IMR-90 (cell line): ENCODE data around the gene CDK6. TPM values are rescaled to one million over a fixed set of nuclear protein-coding genes. Genes with fewer than 3 reads are reported as not detected.
A peak's percentile ranks its signal among the peaks of the same experiment; 100 is the strongest.

Experiments
- ATAC-seq: fragments of 200-7000 bp; cut with Tn5 transposase; 2 replicates; pipeline ENCODE4 v1.9.1; 2020; ENCODE audit warnings: low read depth, mild to moderate bottlenecking, moderate library complexity
- BruUV-seq: library from RNA; stranded (reverse); fragments of 400-500 nt; replicated peaks from 2 replicates; lab custom pipeline; 2021; lab: Mats Ljungman, UMichigan
- CTCF ChIA-PET: fragments of 300-600 bp; formaldehyde crosslinking; extraction: SDS; loops from one replicate; lab custom pipeline; 2021; ENCODE audit warnings: antibody characterized with exemption; lab: Yijun Ruan, JAX
- POLR2A ChIA-PET: fragments of 300-600 bp; sonication (Branson Sonifier 250); formaldehyde crosslinking; loops from one replicate; lab custom pipeline; 2022; ENCODE audit warnings: antibody characterized with exemption; ENCODE audit not compliant: unreplicated experiment; lab: Charles Lee
- DNase-seq: peaks from one replicate; pipeline ENCODE4 v3.0.0; 2013
- H2AFZ ChIP-seq: replicated peaks from 2 replicates; pipeline ENCODE3; 2013; ENCODE audit warnings: low read length, mild to moderate bottlenecking; ENCODE audit not compliant: poor library complexity
- H2AK5ac ChIP-seq: 2 replicates; pipeline ENCODE4 v1.6.1; 2013; ENCODE audit warnings: low read depth, low read length, inconsistent platforms
- H2AK9ac ChIP-seq: replicated peaks from 2 replicates; pipeline ENCODE3; 2013; ENCODE audit warnings: mild to moderate bottlenecking, low read depth, low read length, moderate library complexity; ENCODE audit not compliant: poor library complexity
- H2BK120ac ChIP-seq: 2 replicates; pipeline ENCODE4 v1.6.1; 2013; ENCODE audit warnings: low read depth, low read length, inconsistent platforms
- H2BK15ac ChIP-seq: 3 replicates; pipeline ENCODE4 v1.6.1; 2013; ENCODE audit warnings: low read depth, low read length, inconsistent platforms
- H2BK20ac ChIP-seq: 2 replicates; pipeline ENCODE4 v1.6.1; 2013; ENCODE audit warnings: low read depth, mild to moderate bottlenecking, inconsistent platforms, low read length, moderate library complexity
- H2BK5ac ChIP-seq: 2 replicates; pipeline ENCODE4 v1.6.1; 2013; ENCODE audit warnings: mild to moderate bottlenecking, low read depth, low read length, inconsistent platforms; ENCODE audit not compliant: poor library complexity, severe bottlenecking
- H3K14ac ChIP-seq: replicated peaks from 2 replicates; pipeline ENCODE4 v1.6.1; 2013; ENCODE audit warnings: low read depth, low read length, inconsistent platforms
- H3K18ac ChIP-seq: 2 replicates; pipeline ENCODE4 v1.6.1; 2013; ENCODE audit warnings: low read depth, low read length, control low read depth
- H3K23ac ChIP-seq: 2 replicates; pipeline ENCODE4 v1.6.1; 2013; ENCODE audit warnings: low read depth, low read length, inconsistent platforms
- H3K27ac ChIP-seq: 2 replicates; pipeline ENCODE4 v1.5.1; 2013; ENCODE audit warnings: mild to moderate bottlenecking, control low read depth, low read length; ENCODE audit not compliant: insufficient read depth
- H3K27me3 ChIP-seq: 2 replicates; pipeline ENCODE4 v1.6.1; 2013; ENCODE audit warnings: low read length; ENCODE audit not compliant: control insufficient read depth, insufficient read depth
- H3K36me3 ChIP-seq: 2 replicates; pipeline ENCODE4 v1.6.1; 2013; ENCODE audit warnings: low read length, mixed read lengths; ENCODE audit not compliant: control insufficient read depth, insufficient read depth
- H3K4ac ChIP-seq: 2 replicates; pipeline ENCODE4 v1.6.1; 2013; ENCODE audit warnings: low read depth, low read length, inconsistent platforms
- H3K4me1 ChIP-seq: 2 replicates; pipeline ENCODE4 v1.6.1; 2013; ENCODE audit warnings: low read length, mixed read lengths; ENCODE audit not compliant: control insufficient read depth, insufficient read depth
- H3K4me2 ChIP-seq: 2 replicates; pipeline ENCODE4 v1.6.1; 2013; ENCODE audit warnings: low read depth, mild to moderate bottlenecking, control low read depth, low read length, moderate library complexity
- H3K4me3 ChIP-seq: 2 replicates; pipeline ENCODE4 v1.5.1; 2013; ENCODE audit warnings: low read depth, mild to moderate bottlenecking, control low read depth, low read length, moderate library complexity; ENCODE audit not compliant: insufficient read depth
- H3K56ac ChIP-seq: 2 replicates; pipeline ENCODE4 v1.6.1; 2013; ENCODE audit warnings: low read length, inconsistent platforms; ENCODE audit not compliant: insufficient read depth; ENCODE audit errors: extremely low read depth
- H3K79me1 ChIP-seq, 2 experiments: 2 replicates each; pipeline ENCODE4 v1.6.1; 2013; ENCODE audit warnings: low read length in 2 of 2, inconsistent platforms in 1 of 2, low read depth in 1 of 2
- H3K9ac ChIP-seq: 2 replicates; pipeline ENCODE4 v1.6.1; 2013; ENCODE audit warnings: low read depth, low read length, control low read depth
- H3K9me1 ChIP-seq: 2 replicates; pipeline ENCODE4 v1.6.1; 2013; ENCODE audit warnings: low read length, inconsistent platforms; ENCODE audit not compliant: insufficient read depth
- H3K9me3 ChIP-seq: 2 replicates; pipeline ENCODE4 v1.6.1; 2013; ENCODE audit warnings: low read length; ENCODE audit not compliant: control insufficient read depth, insufficient read depth
- H4K20me1 ChIP-seq: 2 replicates; pipeline ENCODE4 v1.6.1; 2013; ENCODE audit warnings: low read length, inconsistent platforms; ENCODE audit not compliant: insufficient read depth
- H4K5ac ChIP-seq: 2 replicates; pipeline ENCODE4 v1.6.1; 2013; ENCODE audit warnings: mild to moderate bottlenecking, low read depth, low read length, control low read depth
- H4K8ac ChIP-seq, 2 experiments: 2 replicates each; pipeline ENCODE4 v1.6.1; 2013; ENCODE audit warnings: low read depth in 2 of 2, low read length in 2 of 2, control low read depth in 1 of 2, inconsistent platforms in 1 of 2
- H4K91ac ChIP-seq: 2 replicates; pipeline ENCODE4 v1.6.1; 2013; ENCODE audit warnings: low read depth, low read length, inconsistent platforms; ENCODE audit not compliant: insufficient read depth
- CHD1 ChIP-seq: IDR thresholded peaks from 2 replicates; pipeline ENCODE4 v1.6.1; 2012; ENCODE audit warnings: low read depth, low read length, improper control_type of control experiment
- RCOR1 ChIP-seq: IDR thresholded peaks from 2 replicates; pipeline ENCODE4 v1.6.1; 2012; ENCODE audit warnings: mild to moderate bottlenecking, low read length, improper control_type of control experiment; ENCODE audit not compliant: insufficient replicate concordance
- USF2 ChIP-seq: fragments of 150-350 bp; IDR thresholded peaks from 2 replicates; pipeline ENCODE4 v1.6.1; 2017; ENCODE audit warnings: mild to moderate bottlenecking, antibody characterized with exemption, low read length, low read depth
- dilution Hi-C: fragments of 300-500 bp; cut with HindIII; formaldehyde crosslinking; loops from one replicate; pipeline ENCODE4 v1.14.3; 2018; ENCODE audit warnings: low sequenced_read_pairs; ENCODE audit not compliant: unreplicated experiment
- in situ Hi-C: fragments of 300-500 bp; cut with MboI; formaldehyde crosslinking; loops from 3 replicates; pipeline ENCODE4 v1.14.3; 2019; ENCODE audit warnings: low sequenced_read_pairs, inconsistent platforms, mixed read lengths
- intact Hi-C: fragments of 100-400 bp; cut with micrococcal nuclease; formaldehyde crosslinking; loops from 2 replicates; pipeline ENCODE4 v1.10.0; 2022
- polyA plus RNA-seq, 3 experiments: library from polyadenylated mRNA; depleted of rRNA; stranded (reverse); fragments of >200 nt; gene quantifications; 2 replicates each; pipeline ENCODE4 v1.2.3, GENCODE V29; 2012; ENCODE audit warnings: low replicate concordance in 1 of 3
- total RNA-seq: library from RNA; depleted of rRNA; stranded (reverse); fragments of >200 nt; gene quantifications from 2 replicates; pipeline ENCODE4 v1.2.3, GENCODE V29; 2012
- TF ChIP-seq, protein P1 (sequence below): fragments of 150-350 bp; IDR thresholded peaks from 2 replicates; pipeline ENCODE4 v1.6.1; 2016; ENCODE audit warnings: low read depth, mild to moderate bottlenecking, low read length, moderate library complexity, borderline replicate concordance

CDK6 gene
- total and polyA plus RNA-seq, 2 of the 4 experiments (the other 2 are of a cell fraction) = 21.5 to 195 TPM

DNA sequence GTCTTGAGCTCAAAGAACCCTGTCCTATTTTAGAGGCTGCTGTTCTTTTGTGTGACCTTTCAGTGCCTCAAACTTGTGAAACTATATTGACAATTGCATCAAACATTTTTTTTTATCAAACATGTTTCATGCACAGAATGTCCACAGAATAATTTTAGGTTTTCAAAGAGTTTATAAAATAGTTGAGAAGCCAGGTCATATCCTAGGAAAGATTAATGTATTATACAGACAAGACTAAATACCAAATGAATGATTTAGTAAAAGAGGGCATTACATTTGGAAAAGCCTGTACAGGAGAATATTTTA is 67.0 kb downstream of the CDK6 start:
- Histone ChIP-seq H2BK15ac (no peak overlapping the region), H3K79me1 (peaks cover 22 to 65% of the 10 kb centered on the region in 2 experiments), H2AK9ac (no peak overlapping the region), H4K20me1 (peaks cover 38% of the 10 kb centered on the region), H3K9me3 (no peaks in the 10 kb centered on the region), H3K4me1 (peaks cover 22% of the 10 kb centered on the region), H3K36me3 (peaks cover 16% of the 10 kb centered on the region), H3K9me1 (peaks cover 9% of the 10 kb centered on the region), H3K23ac (no peak overlapping the region), H3K14ac (no peak overlapping the region), H4K91ac (no peak overlapping the region), H4K8ac (no peak overlapping the region), H2BK5ac (peak overlapping the region; percentile 2), H2AK5ac (no peak overlapping the region), H2BK20ac (no peak overlapping the region), H4K5ac (no peak overlapping the region), H3K4ac (no peak overlapping the region; the same call in 1 of the 2 replicates), H3K4me2 (no peak overlapping the region), H2AFZ (no peak overlapping the region), H3K18ac (no peak overlapping the region), H3K27me3 (no peaks in the 10 kb centered on the region), H3K9ac (no peak overlapping the region), H2BK120ac (no peak overlapping the region), H3K27ac (no peak overlapping the region), H3K4me3 (no peak overlapping the region), H3K56ac (no peak overlapping the region)
- dilution Hi-C loops (no loop called here), in situ Hi-C loops (no loop called here), intact Hi-C loops (loop anchor here (5.0 kb wide), 3 partner anchors 63 to 147 kb away; no protein-coding TSS in a partner anchor)
- BruUV-seq = no TSS peak
- TF ChIP-seq USF2 (no peak), RCOR1 (no peak), CHD1 (no peak)
- TF ChIP-seq, protein P1, sequence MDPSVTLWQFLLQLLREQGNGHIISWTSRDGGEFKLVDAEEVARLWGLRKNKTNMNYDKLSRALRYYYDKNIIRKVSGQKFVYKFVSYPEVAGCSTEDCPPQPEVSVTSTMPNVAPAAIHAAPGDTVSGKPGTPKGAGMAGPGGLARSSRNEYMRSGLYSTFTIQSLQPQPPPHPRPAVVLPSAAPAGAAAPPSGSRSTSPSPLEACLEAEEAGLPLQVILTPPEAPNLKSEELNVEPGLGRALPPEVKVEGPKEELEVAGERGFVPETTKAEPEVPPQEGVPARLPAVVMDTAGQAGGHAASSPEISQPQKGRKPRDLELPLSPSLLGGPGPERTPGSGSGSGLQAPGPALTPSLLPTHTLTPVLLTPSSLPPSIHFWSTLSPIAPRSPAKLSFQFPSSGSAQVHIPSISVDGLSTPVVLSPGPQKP = no peak
- POLR2A ChIA-PET = interaction anchor here (0.7 kb wide), 1 partner anchor 75 kb away, joined by 3 read pairs; no protein-coding TSS in a partner anchor
- CTCF ChIA-PET = no interaction called here
- no peak for DNase-seq
- no peak for ATAC-seq
